ENCODE data around the gene RBCK1. TPM values are rescaled to one million over a fixed set of nuclear protein-coding genes. Genes with fewer than 3 reads are reported as not detected.

RBCK1 gene
- total RNA-seq, 1 donor from 2014 or later = 100 TPM

DNA sequence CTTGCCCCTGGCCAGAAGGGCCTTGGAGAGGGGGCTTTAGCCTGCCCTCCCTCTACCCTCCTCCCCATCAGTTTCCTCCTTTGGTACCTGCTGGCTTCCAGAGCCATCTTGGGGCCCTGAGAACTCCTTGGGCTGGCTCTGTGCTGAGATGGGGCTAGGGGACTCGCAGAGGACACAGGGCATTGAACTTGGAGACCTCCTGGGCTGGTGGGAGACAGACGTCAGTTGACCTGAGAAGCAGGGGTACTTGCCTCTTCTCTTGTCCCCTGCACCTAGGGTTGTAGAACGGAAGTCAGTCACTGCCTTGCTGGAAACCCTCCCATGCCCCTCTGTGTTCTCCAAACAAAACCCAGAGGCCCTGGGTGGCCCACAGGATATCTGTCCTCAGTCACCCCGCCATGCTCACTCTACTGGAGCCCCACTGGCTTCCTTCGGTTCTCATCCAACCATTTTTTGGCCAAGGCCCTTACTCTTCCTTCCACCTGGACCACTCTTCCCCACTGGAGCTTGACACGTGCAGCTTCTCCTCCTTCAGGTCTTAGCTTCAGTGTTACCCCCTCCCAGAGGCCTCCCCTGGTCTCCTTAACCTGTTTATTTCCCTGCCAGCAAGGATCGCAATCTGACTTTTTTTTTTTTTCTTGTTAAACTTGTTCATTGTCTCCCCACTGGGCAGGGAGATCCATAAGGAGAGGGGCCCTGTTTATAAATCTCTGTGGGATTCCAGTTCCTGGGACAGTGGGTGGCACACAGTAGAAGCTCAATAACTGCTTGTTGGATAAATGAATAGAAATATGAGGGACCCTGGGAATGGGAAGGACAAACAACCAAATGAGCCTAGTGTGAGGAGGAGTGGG is 971 bp downstream of the RBCK1 start:
- peak overlapping the region; percentile 79 for H3K27ac Mint-ChIP-seq
- ChIA-PET POLR2A (interaction anchor here (0.7 kb wide), 1 partner anchor 79 kb away, joined by 3 read pairs; no protein-coding TSS in a partner anchor), CTCF (no interaction called here)
- H3K4me3 Mint-ChIP-seq = peak overlapping the region; percentile 87
- peak; percentile 2 for ATAC-seq (ENCODE audit: low read depth)
- TF ChIP-seq, protein P1, sequence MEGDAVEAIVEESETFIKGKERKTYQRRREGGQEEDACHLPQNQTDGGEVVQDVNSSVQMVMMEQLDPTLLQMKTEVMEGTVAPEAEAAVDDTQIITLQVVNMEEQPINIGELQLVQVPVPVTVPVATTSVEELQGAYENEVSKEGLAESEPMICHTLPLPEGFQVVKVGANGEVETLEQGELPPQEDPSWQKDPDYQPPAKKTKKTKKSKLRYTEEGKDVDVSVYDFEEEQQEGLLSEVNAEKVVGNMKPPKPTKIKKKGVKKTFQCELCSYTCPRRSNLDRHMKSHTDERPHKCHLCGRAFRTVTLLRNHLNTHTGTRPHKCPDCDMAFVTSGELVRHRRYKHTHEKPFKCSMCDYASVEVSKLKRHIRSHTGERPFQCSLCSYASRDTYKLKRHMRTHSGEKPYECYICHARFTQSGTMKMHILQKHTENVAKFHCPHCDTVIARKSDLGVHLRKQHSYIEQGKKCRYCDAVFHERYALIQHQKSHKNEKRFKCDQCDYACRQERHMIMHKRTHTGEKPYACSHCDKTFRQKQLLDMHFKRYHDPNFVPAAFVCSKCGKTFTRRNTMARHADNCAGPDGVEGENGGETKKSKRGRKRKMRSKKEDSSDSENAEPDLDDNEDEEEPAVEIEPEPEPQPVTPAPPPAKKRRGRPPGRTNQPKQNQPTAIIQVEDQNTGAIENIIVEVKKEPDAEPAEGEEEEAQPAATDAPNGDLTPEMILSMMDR (IDR thresholded peaks at IDR 0.05) = no peak
- intact Hi-C loops (cut with micrococcal nuclease) = loop anchor here (1.0 to 5.0 kb wide), 3 partner anchors 24 to 134 kb away; partner anchors contain the start of genes CSNK2A1 and ZCCHC3
- H3K36me3 Mint-ChIP-seq (ENCODE audit: low read depth) = peaks cover 43% of the 10 kb centered on the region
- H3K9me3 Mint-ChIP-seq = no peaks in the 10 kb centered on the region
- H3K4me1 Mint-ChIP-seq = peaks cover 46% of the 10 kb centered on the region
- no peaks in the 10 kb centered on the region for H3K27me3 Mint-ChIP-seq
- no peak for DNase-seq

DNA sequence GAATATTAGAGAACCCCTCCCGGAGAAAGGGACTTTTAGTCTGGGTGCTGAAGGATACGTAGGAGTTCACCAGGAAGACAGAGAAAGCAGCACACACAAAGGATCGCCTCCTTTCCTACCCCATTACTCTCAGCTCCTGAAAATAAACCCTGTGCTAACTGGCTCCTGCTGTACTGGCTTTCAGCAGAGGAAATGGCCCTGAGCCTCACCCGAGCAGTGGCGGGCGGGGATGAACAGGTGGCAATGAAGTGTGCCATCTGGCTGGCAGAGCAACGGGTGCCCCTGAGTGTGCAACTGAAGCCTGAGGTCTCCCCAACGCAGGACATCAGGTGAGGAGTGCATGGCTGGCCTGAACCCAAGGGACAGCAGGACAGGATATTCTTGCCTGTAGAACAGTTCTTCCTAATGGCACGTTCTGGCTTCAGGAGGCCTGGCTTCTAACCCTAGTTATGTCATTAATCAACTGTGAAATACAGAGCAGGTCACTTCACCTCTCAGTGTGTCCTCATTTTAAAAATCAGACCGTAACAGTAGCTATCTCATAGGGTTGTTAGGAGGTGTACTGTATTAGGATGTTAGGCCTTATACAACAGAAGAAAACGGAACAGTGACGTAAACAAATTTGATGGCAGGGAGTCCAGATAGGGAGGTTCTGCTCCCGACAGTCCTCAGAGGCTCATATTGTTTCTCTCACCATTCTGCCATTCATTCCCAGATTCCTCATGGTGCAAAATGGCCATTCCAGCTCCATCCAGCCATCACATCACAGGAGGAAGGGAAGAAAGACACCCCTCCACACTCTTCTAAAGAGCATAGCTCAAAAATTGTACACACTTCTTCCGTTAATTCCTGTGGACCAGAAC is 1.8 kb downstream of the RBCK1 start:
- no peak for ATAC-seq (ENCODE audit: low read depth)
- Mint-ChIP-seq H3K27ac (peak overlapping the region; percentile 79), H3K27me3 (no peaks in the 10 kb centered on the region), H3K36me3 (ENCODE audit: low read depth) (peaks cover 44% of the 10 kb centered on the region), H3K4me1 (peaks cover 46% of the 10 kb centered on the region), H3K9me3 (no peaks in the 10 kb centered on the region), H3K4me3 (peak overlapping the region; percentile 87)
- ChIA-PET POLR2A (interaction anchor here (0.7 kb wide), 1 partner anchor 80 kb away, joined by 3 read pairs; no protein-coding TSS in a partner anchor), CTCF (no interaction called here)
- intact Hi-C loops (cut with micrococcal nuclease) = loop anchor here (2.0 to 5.0 kb wide), 2 partner anchors 113 to 133 kb away; partner anchors contain the start of genes CSNK2A1 and ZCCHC3
- TF ChIP-seq, protein P1 (IDR thresholded peaks at IDR 0.05) = no peak
- DNase-seq = no peak

DNA sequence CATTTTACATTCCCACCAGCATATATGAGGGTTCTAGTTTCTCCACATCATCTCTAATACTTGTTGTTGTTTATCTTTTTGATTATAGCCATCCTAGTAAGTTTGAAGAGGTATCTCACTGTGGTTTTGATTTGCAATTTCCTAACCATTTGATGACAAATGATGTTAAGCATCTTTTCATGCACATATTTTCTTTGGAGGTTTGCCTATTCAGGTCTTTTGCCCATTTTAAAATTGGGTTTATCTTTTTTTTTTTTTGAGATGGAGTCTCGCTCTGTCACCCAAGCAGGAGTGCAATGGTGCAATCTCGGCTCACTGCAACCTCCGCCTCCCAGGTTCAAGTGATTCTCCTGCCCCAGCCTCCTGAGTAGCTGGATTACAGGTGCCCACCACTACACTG is 4.0 kb downstream of the RBCK1 start:
- Mint-ChIP-seq H3K27me3 (no peaks in the 10 kb centered on the region), H3K36me3 (ENCODE audit: low read depth) (peaks cover 60% of the 10 kb centered on the region), H3K4me3 (no peak overlapping the region), H3K4me1 (peaks cover 44% of the 10 kb centered on the region), H3K9me3 (no peaks in the 10 kb centered on the region), H3K27ac (no peak overlapping the region)
- no peak for ATAC-seq (ENCODE audit: low read depth)
- ChIA-PET CTCF (interaction anchor here (0.7 kb wide), 1 partner anchor 26 kb away, joined by 3 read pairs; no protein-coding TSS in a partner anchor), POLR2A (no interaction called here)
- intact Hi-C loops (cut with micrococcal nuclease) = no loop called here
- DNase-seq = no peak
- TF ChIP-seq, protein P1 (IDR thresholded peaks at IDR 0.05) = no peak

DNA sequence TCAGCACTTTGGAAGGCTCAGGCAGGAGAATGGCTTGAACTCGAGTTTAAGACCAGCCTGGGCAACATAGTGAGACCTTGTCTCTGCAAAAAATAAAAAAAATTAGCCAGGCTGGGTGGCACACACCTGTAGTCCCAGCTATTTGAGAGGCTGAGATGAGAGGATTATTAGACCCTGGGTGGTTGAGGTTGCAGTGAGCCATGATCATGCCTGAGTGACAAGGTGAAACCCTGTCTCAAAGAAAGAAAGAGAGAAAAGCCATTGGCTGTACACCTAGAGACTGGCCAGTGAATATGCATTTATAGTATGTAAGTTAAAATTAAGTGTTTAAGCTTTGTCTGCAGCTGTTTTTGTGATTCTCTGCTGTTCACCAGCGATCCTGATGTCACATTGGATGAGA is 6.1 kb downstream of the RBCK1 start:
- no peak for ATAC-seq (ENCODE audit: low read depth)
- no peak for DNase-seq
- H3K4me1 Mint-ChIP-seq = peaks cover 36% of the 10 kb centered on the region
- no peaks in the 10 kb centered on the region for H3K9me3 Mint-ChIP-seq
- no peak overlapping the region for H3K27ac Mint-ChIP-seq
- no peaks in the 10 kb centered on the region for H3K27me3 Mint-ChIP-seq
- ChIA-PET POLR2A (interaction anchor here (0.6 kb wide), 1 partner anchor 125 kb away, joined by 3 read pairs; no protein-coding TSS in a partner anchor), CTCF (interaction anchor here (0.8 kb wide), 1 partner anchor 31 kb away, joined by 3 read pairs; no protein-coding TSS in a partner anchor)
- no peak overlapping the region for H3K4me3 Mint-ChIP-seq
- TF ChIP-seq, protein P1 (IDR thresholded peaks at IDR 0.05) = no peak
- intact Hi-C loops (cut with micrococcal nuclease) = no loop called here
- H3K36me3 Mint-ChIP-seq (ENCODE audit: low read depth) = peaks cover 66% of the 10 kb centered on the region

Data from activated B cell treated with CpG ODN at 0.5 μM for 24 hours (primary cell).